DMS53 treated with DMSO at 0.1 percent for 48 hours (cell line): ENCODE data around the gene UNC5A.

Experiments
- DNase-seq: peaks from one replicate; lab custom pipeline; 2025; ENCODE audit not compliant: unreplicated experiment; lab: John Stamatoyannopoulos, UW

The UNC5A gene

GRCh38 chr5:176819476-176819875 lies 9.1 kb downstream of the UNC5A start:
- no peak for DNase-seq

GRCh38 chr5:176820937-176821336 lies 10.6 kb downstream of the UNC5A start:
- no peak for DNase-seq

GRCh38 chr5:176821441-176821840 lies 11.1 kb downstream of the UNC5A start:
- DNase-seq, result no peak

- no peak for DNase-seq
Observed at GRCh38 chr5:176822041-176822792, 11.9 kb downstream of the UNC5A start.

- peak; percentile 29 for DNase-seq
Observed at GRCh38 chr5:176822793-176823481, 12.6 kb downstream of the UNC5A start.

GRCh38 chr5:176823869-176824412 lies 13.6 kb downstream of the UNC5A start:
- peak; percentile 55 for DNase-seq

GRCh38 chr5:176824604-176825003 lies 14.2 kb downstream of the UNC5A start:
- DNase-seq, result no peak

- no peak for DNase-seq
Observed at GRCh38 chr5:176825234-176825633, 14.9 kb downstream of the UNC5A start.

GRCh38 chr5:176825957-176826356 lies 15.6 kb downstream of the UNC5A start:
- no peak for DNase-seq

- DNase-seq, result no peak
Observed at GRCh38 chr5:176827736-176828414, 17.5 kb downstream of the UNC5A start.

GRCh38 chr5:176829320-176829719 lies 19.0 kb downstream of the UNC5A start:
- no peak for DNase-seq

- no peak for DNase-seq
Observed at GRCh38 chr5:176830422-176830994, 20.1 kb downstream of the UNC5A start.

- DNase-seq, result no peak
Observed at GRCh38 chr5:176830995-176831423, 20.6 kb downstream of the UNC5A start.

- no peak for DNase-seq
Observed at GRCh38 chr5:176831425-176831824, 21.1 kb downstream of the UNC5A start.

GRCh38 chr5:176832162-176832561 lies 21.8 kb downstream of the UNC5A start:
- DNase-seq, result no peak

- DNase-seq, result no peak
Observed at GRCh38 chr5:176833286-176833685, 22.9 kb downstream of the UNC5A start.

- DNase-seq, result no peak
Observed at GRCh38 chr5:176835918-176836317, 25.6 kb downstream of the UNC5A start.

- no peak for DNase-seq
Observed at GRCh38 chr5:176836811-176837706, 26.7 kb downstream of the UNC5A start.

- DNase-seq, result no peak
Observed at GRCh38 chr5:176837707-176838115, 27.4 kb downstream of the UNC5A start.

- DNase-seq, result no peak
Observed at GRCh38 chr5:176843673-176844072, 33.3 kb downstream of the UNC5A start.
